Measurements from ENCODE around the gene TCHP.
"Not testable (repeated sequence)": the region's sequence is repeated elsewhere in the genome, so short reads cannot be mapped to it uniquely, and the experiment has no call there.

The TCHP gene

DNA sequence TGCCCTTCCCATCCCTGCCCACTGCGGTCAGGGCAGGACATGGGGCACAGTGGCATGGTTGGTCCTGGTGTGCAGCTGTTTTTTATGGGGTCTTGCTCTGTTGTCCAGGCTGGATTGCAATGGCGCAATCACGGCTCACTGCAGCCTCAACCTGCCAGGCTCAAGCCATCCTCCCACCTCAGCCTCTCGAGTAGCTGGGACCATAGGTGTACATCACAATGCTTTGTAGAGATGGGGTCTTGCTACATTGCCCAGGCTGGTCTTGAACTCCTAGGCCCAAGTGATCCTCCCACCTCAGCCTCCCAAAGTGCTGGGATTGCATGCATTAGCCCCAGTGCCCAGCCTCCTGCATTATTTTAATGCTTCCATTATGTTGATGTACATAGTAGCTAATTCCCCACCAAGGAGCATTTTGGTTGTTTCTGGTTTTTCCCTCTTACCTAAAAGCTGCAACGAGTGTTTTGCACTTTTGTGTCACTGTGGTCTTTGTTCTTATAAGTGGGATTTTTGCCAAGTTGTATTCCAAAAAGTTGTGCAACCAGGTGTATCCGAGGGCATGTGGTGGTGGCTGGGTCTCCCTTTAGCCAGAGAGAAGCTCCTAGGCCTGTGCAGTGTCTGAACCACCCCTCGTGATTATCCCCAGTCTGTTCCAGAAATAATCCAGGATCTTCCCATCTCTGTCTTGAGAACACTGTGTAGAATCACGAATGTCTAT is 10.3 kb downstream of the TCHP start:
- ATAC-seq, result no peak
- DNase-seq, result no peak

GRCh38 chr12:109910969-109911348 is 10.9 kb downstream of the TCHP start:
- peak; percentile 38 for DNase-seq
- ATAC-seq, result peak; percentile 43

DNA sequence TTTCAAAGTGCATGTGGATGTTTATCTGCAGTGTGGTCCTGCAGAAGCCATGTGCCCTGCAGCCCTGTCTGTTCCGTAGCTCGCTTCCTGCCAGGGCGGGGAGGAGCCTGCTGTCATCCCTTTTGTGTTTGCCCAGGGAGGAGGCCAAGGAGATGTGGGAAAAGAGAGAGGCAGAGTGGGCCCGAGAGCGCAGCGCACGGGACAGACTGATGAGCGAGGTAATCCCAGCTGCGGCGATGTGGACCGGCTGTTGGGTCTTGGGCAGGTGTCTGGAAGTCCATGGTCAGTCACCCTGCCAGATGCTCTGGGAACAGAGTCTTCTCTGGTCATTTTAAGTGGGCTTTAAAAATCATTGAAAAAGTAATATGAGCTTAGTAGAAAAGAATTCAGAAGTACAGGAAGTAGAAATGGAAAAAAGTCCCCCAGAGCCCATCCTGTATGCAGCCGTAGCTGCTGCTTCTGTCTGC is 12.8 kb downstream of the TCHP start:
- DNase-seq (no peak), ATAC-seq (no peak)

- DNase-seq (no peak), ATAC-seq (no peak)
Observed at GRCh38 chr12:109914461-109914860, 14.4 kb downstream of the TCHP start.

DNA sequence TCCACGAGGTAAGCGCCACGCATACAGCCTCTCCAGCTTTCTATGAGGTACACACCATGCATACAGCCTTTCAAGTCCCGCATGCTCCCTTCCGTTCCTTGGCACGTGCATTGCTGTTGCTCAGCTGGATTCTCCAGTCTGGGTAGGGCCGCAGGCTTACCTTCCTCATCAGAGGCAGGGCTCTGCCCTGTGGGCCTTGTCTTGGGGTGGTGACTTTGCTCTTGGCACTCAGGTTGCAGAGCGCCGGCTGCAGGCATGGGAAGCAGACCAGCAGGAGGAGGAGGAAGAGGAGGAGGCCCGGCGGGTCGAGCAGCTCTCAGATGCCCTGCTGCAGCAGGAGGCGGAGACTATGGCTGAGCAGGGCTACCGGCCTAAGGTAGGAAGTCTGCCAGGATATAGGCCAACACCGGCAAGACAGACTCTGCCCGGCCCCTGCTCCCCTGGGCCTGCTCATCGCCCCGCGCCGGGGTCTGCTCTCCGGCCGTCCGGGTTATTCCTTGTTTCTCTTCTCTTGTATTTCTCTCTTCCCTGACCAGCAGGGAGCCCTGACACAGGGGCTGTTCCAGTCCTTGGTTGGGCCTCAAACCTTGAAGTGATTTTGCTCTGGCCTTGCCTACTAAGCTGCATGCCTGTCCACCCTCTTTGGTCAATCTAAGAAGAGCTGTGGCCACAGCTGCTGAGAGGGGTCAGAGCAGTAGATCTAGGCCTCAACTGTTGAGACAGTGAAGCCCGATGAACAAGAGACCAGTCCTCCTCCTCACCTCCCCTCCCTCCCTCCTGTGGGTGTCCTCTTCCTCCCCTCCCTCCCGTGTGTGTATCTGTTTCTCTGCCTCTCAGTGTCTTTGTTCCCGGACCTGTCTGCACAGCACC is 15.3 kb downstream of the TCHP start:
- no peak for DNase-seq
- no peak for ATAC-seq

GRCh38 chr12:109916045-109916444 is 16.0 kb downstream of the TCHP start:
- DNase-seq, result no peak
- ATAC-seq, result no peak

DNA sequence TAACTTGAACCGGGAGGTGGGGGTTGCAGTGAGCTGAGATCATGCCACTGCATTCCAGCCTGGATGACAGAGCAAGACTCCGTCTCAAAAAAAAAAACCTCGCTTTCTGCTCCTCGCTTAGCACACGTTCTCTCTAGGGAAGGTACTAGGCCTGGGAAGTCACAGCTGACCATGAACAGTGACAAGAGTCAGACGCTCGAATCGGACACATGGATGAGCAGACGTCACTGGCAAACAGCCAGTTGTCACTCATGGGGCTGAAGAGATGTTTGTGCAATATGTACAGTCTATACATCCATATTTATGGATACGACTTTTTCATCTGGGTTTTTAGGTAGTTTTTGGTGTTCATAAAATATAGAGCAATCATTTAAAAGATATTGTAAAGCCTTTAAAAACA is 19.4 kb downstream of the TCHP start:
- ATAC-seq, result no peak

GRCh38 chr12:109920261-109920780 is 20.2 kb downstream of the TCHP start:
- DNase-seq (no peak), ATAC-seq (no peak)

More for the DNA sequence above, 19.4 kb downstream of the TCHP start:
- no peak for DNase-seq

DNA sequence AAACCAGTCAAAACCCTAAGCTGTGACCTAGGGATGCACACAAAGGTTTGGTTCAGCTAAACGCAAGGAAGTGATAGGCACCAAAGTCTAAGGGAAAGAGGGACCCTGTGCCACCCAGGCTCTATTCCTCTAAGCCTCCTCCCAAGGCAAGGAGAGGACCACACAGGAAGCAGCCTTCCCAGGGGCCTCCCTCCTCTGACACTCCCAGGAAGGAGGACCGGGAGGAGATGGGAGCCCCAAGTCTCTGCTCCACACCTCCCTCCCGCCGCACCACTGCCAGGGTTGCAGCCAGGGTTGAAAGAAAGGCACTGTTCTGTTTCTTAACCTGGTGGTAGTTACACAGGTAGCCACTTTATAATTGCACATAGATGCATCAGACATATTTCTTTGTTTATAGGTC is 21.9 kb downstream of the TCHP start:
- no peak for DNase-seq
- no peak for ATAC-seq

DNA sequence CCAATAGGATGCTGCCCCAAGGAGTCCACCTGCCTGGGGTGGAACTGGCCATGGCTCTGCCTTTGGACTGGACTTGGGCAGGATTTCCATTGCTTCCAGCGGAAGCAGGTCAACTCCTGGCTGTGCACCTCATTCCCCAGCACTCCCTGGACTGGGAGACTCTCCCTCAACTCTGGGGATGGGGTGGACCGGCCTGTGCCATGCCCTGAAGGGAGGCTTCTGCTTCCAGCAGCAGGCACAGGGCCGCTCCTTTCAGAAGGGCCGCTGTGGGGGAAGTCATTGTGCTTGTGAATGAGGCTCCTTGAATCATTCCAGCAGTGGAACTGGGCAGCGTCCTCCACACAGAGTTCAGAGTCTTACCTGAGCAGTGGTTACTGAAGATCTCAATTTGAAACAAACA is 23.0 kb downstream of the TCHP start:
- ATAC-seq, result peak; percentile 22
- no peak for DNase-seq

- ATAC-seq, result no peak
- no peak for DNase-seq
Observed at GRCh38 chr12:109923481-109924245, 23.6 kb downstream of the TCHP start.

GRCh38 chr12:109925185-109925840 is 25.2 kb downstream of the TCHP start:
- DNase-seq (no peak), ATAC-seq (no peak)

DNA sequence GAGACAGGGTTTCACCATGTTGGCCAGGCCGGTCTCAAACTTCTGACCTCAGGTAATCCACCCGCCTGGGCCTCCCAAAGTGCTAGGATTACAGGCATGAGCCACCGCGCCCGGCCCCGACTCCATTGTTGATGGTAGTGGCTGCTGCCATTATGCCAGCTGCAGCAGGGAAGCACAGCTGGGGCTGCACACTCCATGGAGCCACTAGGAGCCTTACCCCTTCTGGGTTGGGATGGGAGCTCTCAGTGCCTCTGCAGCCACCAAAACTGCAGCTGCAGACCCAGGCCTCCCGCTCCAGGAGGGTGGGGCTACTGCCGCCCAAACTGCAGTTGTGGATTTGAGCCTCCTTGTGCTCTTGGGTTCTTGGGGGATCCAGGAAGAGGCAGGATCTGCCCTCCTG is 25.9 kb downstream of the TCHP start:
- DNase-seq (no peak), ATAC-seq (no peak)

GRCh38 chr12:109926488-109927210 is 26.6 kb downstream of the TCHP start:
- ATAC-seq (no peak), DNase-seq (no peak)

- peak; percentile 50 for ATAC-seq
- DNase-seq, result peak; percentile 45
Observed at GRCh38 chr12:109927622-109928021, 27.5 kb downstream of the TCHP start.

DNA sequence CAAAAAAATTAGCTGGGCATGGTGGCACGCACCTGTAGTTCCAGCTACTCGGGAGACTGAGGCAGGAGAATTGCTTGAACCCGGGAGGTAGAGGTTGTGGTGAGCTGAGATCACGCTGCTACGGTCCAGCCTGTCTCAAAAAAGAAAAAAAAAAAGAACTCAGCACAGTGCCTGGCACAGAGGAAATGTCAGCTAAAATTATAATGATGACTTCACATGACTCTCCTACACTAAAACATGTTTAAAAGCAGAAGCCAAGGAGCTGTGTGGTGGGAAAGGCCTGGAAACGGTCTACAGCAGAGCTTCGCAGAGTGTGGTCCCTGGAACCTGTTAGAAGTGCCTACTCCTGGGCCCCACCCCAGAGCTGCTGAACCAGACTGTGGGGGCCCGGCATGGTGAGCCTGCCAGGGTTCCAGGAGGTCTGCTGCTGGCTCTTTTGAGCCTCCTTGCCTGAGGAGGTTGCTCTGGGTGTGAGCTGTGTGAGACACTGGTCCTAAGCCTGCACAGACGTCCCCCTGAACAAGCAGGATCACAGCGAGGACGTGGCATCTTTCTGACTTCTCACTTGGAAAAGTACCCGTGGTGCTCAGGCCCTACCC is 28.1 kb downstream of the TCHP start:
- DNase-seq (no peak), ATAC-seq (no peak)

DNA sequence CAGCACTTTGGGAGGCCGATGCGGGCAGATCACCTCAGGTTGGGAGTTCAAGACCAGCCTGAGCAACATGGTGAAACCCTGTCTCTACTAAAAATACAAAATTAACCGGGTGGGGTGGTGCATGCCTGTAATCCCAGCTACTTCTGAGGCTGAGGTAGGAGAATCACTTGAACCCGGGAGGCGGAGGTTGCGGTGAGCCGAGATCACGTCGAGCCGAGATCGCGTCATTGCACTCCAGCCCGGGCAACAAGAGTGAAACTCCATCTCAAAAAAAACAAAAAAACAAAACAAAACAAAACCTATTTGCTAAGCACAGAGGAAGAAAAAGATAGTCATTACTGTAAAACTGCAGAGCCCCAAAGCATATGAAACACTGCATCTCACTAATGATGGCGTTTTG is 29.3 kb downstream of the TCHP start:
- not testable (repeated sequence) for ATAC-seq, DNase-seq

GRCh38 chr12:109930028-109930800 is 30.1 kb downstream of the TCHP start:
- DNase-seq (no peak), ATAC-seq (no peak)

- DNase-seq (no peak), ATAC-seq (no peak)
Observed at GRCh38 chr12:109931143-109931542, 31.1 kb downstream of the TCHP start.

All from stimulated activated naive CD8-positive, alpha-beta T cell treated with anti-CD3 and anti-CD28 coated beads, Interleukin-15, Interleukin-2, amounts not matched to agents 100 U/mL and 50 U/mL, for 24 hours (primary cell).